ENCODE measurements around the gene DCHS1. TPM values are rescaled to one million over a fixed set of nuclear protein-coding genes. Genes with fewer than 3 reads are reported as not detected.

The DCHS1 gene
- total and polyA plus RNA-seq, 2 of the 13 experiments (the other 11 are each of a cell fraction or from before 2014, with no cell fraction given) = under 0.01 to 0.03 TPM

DNA sequence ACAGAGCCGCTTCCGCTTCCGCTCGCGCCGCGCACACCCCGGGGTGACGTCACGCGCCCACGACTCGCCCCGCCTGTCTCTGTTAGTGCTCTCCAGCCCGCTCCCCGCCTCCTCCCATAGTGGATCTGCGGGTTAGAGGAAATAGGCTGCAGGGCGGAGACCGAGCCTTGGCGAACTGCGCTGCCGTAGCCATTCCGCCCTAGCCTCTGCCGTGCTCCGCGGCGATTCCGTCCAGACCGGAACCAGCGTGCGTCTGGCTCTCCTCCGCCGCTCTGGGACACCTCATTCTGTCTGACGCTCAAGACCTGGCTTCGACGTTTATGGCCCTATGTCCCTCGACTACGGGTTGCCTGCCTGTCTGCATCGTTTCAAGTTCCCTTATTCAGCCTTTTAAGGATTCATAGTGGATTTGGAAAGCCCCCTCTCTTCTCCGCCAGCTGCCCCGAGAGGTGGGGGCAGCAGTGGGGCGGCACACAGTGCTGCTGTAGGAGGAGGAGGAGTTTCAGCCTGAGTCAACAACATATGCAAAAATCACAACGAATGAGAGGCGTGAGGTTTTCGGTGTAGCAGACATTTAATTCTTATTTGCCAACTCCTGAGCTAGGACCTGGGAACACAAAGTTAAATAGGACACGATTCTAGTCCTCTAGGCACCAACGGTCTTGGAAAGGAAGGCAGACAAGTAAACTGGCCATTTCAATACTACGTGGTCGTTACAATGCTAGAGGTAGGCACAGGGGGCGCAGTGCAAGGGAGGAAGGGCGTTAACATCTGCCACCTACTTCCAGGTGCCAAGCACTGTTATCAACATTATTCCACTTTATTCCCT lies 43.2 kb downstream of the DCHS1 start, which contains the start of gene TAF10 (continued):
- TF ChIP-seq PPARG (CRISPR knock-in tag; conservative IDR thresholded peaks at IDR 0.05) = no peak
- TF ChIP-seq, protein P1, sequence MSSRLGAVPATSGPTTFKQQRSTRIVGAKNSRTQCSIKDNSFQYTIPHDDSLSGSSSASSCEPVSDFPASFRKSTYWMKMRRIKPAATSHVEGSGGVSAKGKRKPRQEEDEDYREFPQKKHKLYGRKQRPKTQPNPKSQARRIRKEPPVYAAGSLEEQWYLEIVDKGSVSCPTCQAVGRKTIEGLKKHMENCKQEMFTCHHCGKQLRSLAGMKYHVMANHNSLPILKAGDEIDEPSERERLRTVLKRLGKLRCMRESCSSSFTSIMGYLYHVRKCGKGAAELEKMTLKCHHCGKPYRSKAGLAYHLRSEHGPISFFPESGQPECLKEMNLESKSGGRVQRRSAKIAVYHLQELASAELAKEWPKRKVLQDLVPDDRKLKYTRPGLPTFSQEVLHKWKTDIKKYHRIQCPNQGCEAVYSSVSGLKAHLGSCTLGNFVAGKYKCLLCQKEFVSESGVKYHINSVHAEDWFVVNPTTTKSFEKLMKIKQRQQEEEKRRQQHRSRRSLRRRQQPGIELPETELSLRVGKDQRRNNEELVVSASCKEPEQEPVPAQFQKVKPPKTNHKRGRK (CRISPR knock-in tag; IDR thresholded peaks at IDR 0.05) = no peak
- TF ChIP-seq, protein P2, sequence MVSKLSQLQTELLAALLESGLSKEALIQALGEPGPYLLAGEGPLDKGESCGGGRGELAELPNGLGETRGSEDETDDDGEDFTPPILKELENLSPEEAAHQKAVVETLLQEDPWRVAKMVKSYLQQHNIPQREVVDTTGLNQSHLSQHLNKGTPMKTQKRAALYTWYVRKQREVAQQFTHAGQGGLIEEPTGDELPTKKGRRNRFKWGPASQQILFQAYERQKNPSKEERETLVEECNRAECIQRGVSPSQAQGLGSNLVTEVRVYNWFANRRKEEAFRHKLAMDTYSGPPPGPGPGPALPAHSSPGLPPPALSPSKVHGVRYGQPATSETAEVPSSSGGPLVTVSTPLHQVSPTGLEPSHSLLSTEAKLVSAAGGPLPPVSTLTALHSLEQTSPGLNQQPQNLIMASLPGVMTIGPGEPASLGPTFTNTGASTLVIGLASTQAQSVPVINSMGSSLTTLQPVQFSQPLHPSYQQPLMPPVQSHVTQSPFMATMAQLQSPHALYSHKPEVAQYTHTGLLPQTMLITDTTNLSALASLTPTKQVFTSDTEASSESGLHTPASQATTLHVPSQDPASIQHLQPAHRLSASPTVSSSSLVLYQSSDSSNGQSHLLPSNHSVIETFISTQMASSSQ (IDR thresholded peaks at IDR 0.05; ENCODE audit: low read depth) = no peak
- TF ChIP-seq, protein P2 (CRISPR knock-in tag; IDR thresholded peaks at IDR 0.05; ENCODE audit: borderline replicate concordance) = peak; percentile 81; the same call in 1 of the 2 replicates
- TF ChIP-seq, protein P3, sequence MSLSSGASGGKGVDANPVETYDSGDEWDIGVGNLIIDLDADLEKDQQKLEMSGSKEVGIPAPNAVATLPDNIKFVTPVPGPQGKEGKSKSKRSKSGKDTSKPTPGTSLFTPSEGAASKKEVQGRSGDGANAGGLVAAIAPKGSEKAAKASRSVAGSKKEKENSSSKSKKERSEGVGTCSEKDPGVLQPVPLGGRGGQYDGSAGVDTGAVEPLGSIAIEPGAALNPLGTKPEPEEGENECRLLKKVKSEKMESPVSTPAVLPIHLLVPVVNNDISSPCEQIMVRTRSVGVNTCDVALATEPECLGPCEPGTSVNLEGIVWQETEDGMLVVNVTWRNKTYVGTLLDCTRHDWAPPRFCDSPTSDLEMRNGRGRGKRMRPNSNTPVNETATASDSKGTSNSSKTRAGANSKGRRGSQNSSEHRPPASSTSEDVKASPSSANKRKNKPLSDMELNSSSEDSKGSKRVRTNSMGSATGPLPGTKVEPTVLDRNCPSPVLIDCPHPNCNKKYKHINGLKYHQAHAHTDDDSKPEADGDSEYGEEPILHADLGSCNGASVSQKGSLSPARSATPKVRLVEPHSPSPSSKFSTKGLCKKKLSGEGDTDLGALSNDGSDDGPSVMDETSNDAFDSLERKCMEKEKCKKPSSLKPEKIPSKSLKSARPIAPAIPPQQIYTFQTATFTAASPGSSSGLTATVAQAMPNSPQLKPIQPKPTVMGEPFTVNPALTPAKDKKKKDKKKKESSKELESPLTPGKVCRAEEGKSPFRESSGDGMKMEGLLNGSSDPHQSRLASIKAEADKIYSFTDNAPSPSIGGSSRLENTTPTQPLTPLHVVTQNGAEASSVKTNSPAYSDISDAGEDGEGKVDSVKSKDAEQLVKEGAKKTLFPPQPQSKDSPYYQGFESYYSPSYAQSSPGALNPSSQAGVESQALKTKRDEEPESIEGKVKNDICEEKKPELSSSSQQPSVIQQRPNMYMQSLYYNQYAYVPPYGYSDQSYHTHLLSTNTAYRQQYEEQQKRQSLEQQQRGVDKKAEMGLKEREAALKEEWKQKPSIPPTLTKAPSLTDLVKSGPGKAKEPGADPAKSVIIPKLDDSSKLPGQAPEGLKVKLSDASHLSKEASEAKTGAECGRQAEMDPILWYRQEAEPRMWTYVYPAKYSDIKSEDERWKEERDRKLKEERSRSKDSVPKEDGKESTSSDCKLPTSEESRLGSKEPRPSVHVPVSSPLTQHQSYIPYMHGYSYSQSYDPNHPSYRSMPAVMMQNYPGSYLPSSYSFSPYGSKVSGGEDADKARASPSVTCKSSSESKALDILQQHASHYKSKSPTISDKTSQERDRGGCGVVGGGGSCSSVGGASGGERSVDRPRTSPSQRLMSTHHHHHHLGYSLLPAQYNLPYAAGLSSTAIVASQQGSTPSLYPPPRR (CRISPR knock-in tag; IDR thresholded peaks at IDR 0.05; ENCODE audit: borderline replicate concordance) = 0 out of 2 replicates have a peak, but pooled peaks have one; percentile 65
- TF ChIP-seq NR1H2 (CRISPR knock-in tag; IDR thresholded peaks at IDR 0.05; ENCODE audit: borderline replicate concordance, low read depth) = peak; percentile 81; the same call in 1 of the 2 replicates
- TF ChIP-seq, protein P4, sequence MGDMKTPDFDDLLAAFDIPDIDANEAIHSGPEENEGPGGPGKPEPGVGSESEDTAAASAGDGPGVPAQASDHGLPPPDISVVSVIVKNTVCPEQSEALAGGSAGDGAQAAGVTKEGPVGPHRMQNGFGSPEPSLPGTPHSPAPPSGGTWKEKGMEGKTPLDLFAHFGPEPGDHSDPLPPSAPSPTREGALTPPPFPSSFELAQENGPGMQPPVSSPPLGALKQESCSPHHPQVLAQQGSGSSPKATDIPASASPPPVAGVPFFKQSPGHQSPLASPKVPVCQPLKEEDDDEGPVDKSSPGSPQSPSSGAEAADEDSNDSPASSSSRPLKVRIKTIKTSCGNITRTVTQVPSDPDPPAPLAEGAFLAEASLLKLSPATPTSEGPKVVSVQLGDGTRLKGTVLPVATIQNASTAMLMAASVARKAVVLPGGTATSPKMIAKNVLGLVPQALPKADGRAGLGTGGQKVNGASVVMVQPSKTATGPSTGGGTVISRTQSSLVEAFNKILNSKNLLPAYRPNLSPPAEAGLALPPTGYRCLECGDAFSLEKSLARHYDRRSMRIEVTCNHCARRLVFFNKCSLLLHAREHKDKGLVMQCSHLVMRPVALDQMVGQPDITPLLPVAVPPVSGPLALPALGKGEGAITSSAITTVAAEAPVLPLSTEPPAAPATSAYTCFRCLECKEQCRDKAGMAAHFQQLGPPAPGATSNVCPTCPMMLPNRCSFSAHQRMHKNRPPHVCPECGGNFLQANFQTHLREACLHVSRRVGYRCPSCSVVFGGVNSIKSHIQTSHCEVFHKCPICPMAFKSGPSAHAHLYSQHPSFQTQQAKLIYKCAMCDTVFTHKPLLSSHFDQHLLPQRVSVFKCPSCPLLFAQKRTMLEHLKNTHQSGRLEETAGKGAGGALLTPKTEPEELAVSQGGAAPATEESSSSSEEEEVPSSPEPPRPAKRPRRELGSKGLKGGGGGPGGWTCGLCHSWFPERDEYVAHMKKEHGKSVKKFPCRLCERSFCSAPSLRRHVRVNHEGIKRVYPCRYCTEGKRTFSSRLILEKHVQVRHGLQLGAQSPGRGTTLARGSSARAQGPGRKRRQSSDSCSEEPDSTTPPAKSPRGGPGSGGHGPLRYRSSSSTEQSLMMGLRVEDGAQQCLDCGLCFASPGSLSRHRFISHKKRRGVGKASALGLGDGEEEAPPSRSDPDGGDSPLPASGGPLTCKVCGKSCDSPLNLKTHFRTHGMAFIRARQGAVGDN (CRISPR knock-in tag; IDR thresholded peaks at IDR 0.05) = peak; percentile 95
- 0 out of 2 replicates have a peak, but pooled peaks have one; percentile 28 for TF ChIP-seq YEATS2 (CRISPR knock-in tag; IDR thresholded peaks at IDR 0.05; ENCODE audit: borderline replicate concordance)
- TF ChIP-seq, protein P5, sequence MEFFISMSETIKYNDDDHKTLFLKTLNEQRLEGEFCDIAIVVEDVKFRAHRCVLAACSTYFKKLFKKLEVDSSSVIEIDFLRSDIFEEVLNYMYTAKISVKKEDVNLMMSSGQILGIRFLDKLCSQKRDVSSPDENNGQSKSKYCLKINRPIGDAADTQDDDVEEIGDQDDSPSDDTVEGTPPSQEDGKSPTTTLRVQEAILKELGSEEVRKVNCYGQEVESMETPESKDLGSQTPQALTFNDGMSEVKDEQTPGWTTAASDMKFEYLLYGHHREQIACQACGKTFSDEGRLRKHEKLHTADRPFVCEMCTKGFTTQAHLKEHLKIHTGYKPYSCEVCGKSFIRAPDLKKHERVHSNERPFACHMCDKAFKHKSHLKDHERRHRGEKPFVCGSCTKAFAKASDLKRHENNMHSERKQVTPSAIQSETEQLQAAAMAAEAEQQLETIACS (CRISPR knock-in tag; IDR thresholded peaks at IDR 0.05) = no peak
- peak; percentile 81 for TF ChIP-seq PHF20 (CRISPR knock-in tag; IDR thresholded peaks at IDR 0.05)
- TF ChIP-seq ZNF335 (CRISPR knock-in tag; IDR thresholded peaks at IDR 0.05) = no peak
